Endodermal cell (in vitro differentiated cells): ENCODE data around the gene NCAM1. TPM values are rescaled to one million over a fixed set of nuclear protein-coding genes. Genes with fewer than 3 reads are reported as not detected.

Experiments used
- DNase-seq: peaks from one replicate; pipeline ENCODE4 v3.0.0-alpha.2; 2017
- H3K27ac ChIP-seq: 2 replicates; pipeline ENCODE4 v1.5.1; 2013; ENCODE audit warnings: mild to moderate bottlenecking, low read depth, low read length, moderate library complexity
- H3K27me3 ChIP-seq: 2 replicates; pipeline ENCODE4 v1.6.1; 2013; ENCODE audit warnings: mild to moderate bottlenecking, low read length, moderate library complexity; ENCODE audit not compliant: insufficient read depth, control insufficient read depth, poor library complexity, severe bottlenecking
- H3K36me3 ChIP-seq: 2 replicates; pipeline ENCODE4 v1.7.0; 2013; ENCODE audit warnings: mild to moderate bottlenecking, low read length, moderate library complexity; ENCODE audit not compliant: control insufficient read depth, insufficient read depth
- H3K4me1 ChIP-seq: one replicate; pipeline ENCODE4 v1.7.0; 2013; ENCODE audit warnings: low read length; ENCODE audit not compliant: control insufficient read depth, insufficient read depth
- H3K4me3 ChIP-seq: 2 replicates; pipeline ENCODE4 v1.5.1; 2013; ENCODE audit warnings: mild to moderate bottlenecking, low read length, moderate library complexity
- H3K9ac ChIP-seq: 2 replicates; pipeline ENCODE4 v1.6.1; 2013; ENCODE audit warnings: mild to moderate bottlenecking, low read length, moderate library complexity; ENCODE audit not compliant: poor library complexity, severe bottlenecking; ENCODE audit errors: extremely low read depth
- H3K9me3 ChIP-seq: 2 replicates; pipeline ENCODE4 v1.6.1; 2013; ENCODE audit warnings: mild to moderate bottlenecking, low read length, moderate library complexity; ENCODE audit not compliant: control insufficient read depth
- H3K27ac Mint-ChIP-seq: 2 replicates; pipeline ENCODE4 v1.8.0; 2020; ENCODE audit warnings: mixed read lengths
- H3K27me3 Mint-ChIP-seq: 2 replicates; pipeline ENCODE4 v1.8.0; 2021; ENCODE audit warnings: mild to moderate bottlenecking, mixed read lengths; ENCODE audit not compliant: insufficient read depth
- H3K36me3 Mint-ChIP-seq: 2 replicates; pipeline ENCODE4 v1.8.0; 2020; ENCODE audit warnings: low read depth, mixed read lengths
- H3K4me1 Mint-ChIP-seq: 2 replicates; pipeline ENCODE4 v1.8.0; 2020; ENCODE audit warnings: mixed read lengths
- H3K4me3 Mint-ChIP-seq: 2 replicates; pipeline ENCODE4 v1.8.0; 2020; ENCODE audit warnings: mild to moderate bottlenecking, moderate library complexity, mixed read lengths
- H3K9me3 Mint-ChIP-seq: 2 replicates; pipeline ENCODE4 v1.8.0; 2020; ENCODE audit warnings: mild to moderate bottlenecking, mixed read lengths
- CTCF ChIP-seq: fragments of 200-600 bp; sonication (generic); conservative IDR thresholded peaks from 2 replicates; pipeline ENCODE4 v1.5.0; 2021; ENCODE audit warnings: antibody characterized with exemption, mild to moderate bottlenecking
- WGBS, 2 experiments: methylation state at CpG; one replicate each; pipeline versions ENCODE4 v1.1.5 to v1.1.7; 2013; ENCODE audit warnings: missing lambda C conversion rate in 2 of 2, mixed read lengths in 1 of 2; ENCODE audit not compliant: insufficient coverage in 1 of 2, insufficient read length in 1 of 2; 5-methylcytosine and 5-hydroxymethylcytosine counted together
- total RNA-seq, 2 donors: library from RNA; stranded (reverse); fragmentation: NEBNext Ultra II Directional in 1 of 2; extraction: Animal tissue kit (Norgen Biotek cat#: 25700) in 1 of 2; gene quantifications; 2 replicates in 1 of 2; 3 replicates in 1 of 2; pipeline ENCODE4 v1.2.1, GENCODE V29; 2021

Gene NCAM1
- total RNA-seq, 2 donors from 2014 or later: 1.6 to 2.9 TPM

DNA sequence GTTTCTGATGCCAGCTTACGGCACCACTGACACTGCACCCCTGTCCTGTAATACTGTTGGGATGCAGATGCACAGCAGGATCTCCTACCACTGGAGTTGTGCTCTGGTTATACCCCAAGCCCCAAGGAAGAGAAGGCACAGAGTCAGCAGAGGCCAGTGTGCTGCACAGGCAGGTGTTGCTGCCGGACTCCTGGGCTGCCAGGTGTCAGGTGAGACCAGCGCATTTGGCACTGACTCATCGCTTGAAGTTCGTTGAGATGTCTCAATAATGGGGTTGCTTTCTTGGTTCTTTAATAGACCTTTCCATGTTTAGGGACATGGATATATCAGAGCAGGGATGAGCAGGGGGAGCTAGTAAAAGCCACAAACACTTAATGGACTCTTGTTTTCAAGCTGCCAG is 277.5 kb downstream of the NCAM1 start:
- H3K36me3 Mint-ChIP-seq: no peaks in the 10 kb centered on the region
- peaks cover 26% of the 10 kb centered on the region for H3K4me1 Mint-ChIP-seq
- Histone ChIP-seq H3K36me3 (no peaks in the 10 kb centered on the region), H3K9me3 (no peaks in the 10 kb centered on the region), H3K27ac (no peak overlapping the region), H3K4me3 (no peak overlapping the region), H3K9ac (no peak overlapping the region), H3K27me3 (peaks cover 7% of the 10 kb centered on the region), H3K4me1 (peaks cover 14% of the 10 kb centered on the region)
- no peak for TF ChIP-seq CTCF
- no peak overlapping the region for H3K4me3 Mint-ChIP-seq
- peaks cover 7% of the 10 kb centered on the region for H3K27me3 Mint-ChIP-seq
- no peak for DNase-seq
- no peak overlapping the region for H3K27ac Mint-ChIP-seq
- H3K9me3 Mint-ChIP-seq: no peaks in the 10 kb centered on the region
- 79 to 89% methylated on average over 5 of the region's 5 CpGs for WGBS, 2 experiments

GRCh38 chr11:113240389-113240788 is 279.2 kb downstream of the NCAM1 start:
- H3K4me1 Mint-ChIP-seq: peaks cover 26% of the 10 kb centered on the region
- no peak overlapping the region for H3K4me3 Mint-ChIP-seq
- peaks cover 12% of the 10 kb centered on the region for H3K27me3 Mint-ChIP-seq
- H3K27ac ChIP-seq: no peak overlapping the region
- no peak overlapping the region for H3K9ac ChIP-seq
- peaks cover 11% of the 10 kb centered on the region for H3K27me3 ChIP-seq
- H3K36me3 Mint-ChIP-seq: no peaks in the 10 kb centered on the region
- no peaks in the 10 kb centered on the region for H3K9me3 Mint-ChIP-seq
- H3K4me3 ChIP-seq: no peak overlapping the region
- H3K36me3 ChIP-seq: no peaks in the 10 kb centered on the region
- no peak for TF ChIP-seq CTCF
- H3K9me3 ChIP-seq: no peaks in the 10 kb centered on the region
- peaks cover 14% of the 10 kb centered on the region for H3K4me1 ChIP-seq
- DNase-seq: no peak
- WGBS, 2 experiments: 88 to 93% methylated on average over 4 to 5 of the region's 5 CpGs
- H3K27ac Mint-ChIP-seq: no peak overlapping the region

DNA sequence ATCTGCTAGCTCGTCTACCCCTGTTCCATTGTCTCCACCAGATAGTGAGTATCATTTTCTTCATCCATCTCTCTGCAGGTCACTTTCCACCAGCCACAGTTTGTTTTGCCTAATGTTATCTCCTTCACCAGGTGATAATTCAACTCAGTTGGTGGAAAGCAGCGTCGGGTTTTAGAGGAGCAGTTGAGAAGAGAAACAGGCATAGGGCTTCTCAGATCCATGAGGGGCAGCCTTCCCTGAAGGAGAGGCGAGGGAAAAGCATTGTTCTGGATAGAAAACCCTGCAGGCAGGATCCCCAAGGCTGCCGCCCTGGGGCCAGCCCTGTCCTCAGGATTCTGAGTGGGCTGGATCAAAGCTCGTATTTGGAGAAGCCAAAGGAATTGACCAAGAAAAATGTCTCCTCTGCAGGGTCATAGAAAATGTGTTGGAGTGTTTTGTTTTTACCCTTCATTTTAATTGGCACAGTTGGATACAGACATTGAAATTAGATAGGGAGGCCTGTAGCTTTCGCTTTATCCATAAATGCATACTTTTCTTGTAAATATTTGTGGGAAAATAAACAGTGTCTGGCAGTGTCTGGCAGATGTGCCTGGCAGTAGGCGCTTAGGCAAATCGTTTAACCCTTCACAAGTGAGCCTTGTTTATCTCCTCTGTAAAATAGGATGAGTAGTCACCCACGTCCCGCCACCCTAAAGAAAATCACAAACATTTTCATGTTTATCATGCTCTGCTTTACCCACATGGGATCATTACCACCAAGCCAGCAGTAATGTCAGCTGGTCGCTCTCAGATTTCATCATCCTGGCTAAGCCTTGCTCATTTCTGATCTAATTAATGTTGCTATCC is 279.8 kb downstream of the NCAM1 start:
- Mint-ChIP-seq H3K27me3 (peaks cover 12% of the 10 kb centered on the region), H3K9me3 (no peaks in the 10 kb centered on the region), H3K36me3 (no peaks in the 10 kb centered on the region), H3K4me3 (no peak overlapping the region), H3K27ac (no peak overlapping the region), H3K4me1 (peaks cover 26% of the 10 kb centered on the region)
- no peak for TF ChIP-seq CTCF
- 72 to 78% methylated on average over 7 to 12 of the region's 12 CpGs for WGBS, 2 experiments
- H3K9ac ChIP-seq: no peak overlapping the region
- H3K27ac ChIP-seq: no peak overlapping the region
- H3K4me1 ChIP-seq: peaks cover 14% of the 10 kb centered on the region
- H3K27me3 ChIP-seq: peaks cover 11% of the 10 kb centered on the region
- H3K36me3 ChIP-seq: no peaks in the 10 kb centered on the region
- DNase-seq: peak; percentile 64
- H3K4me3 ChIP-seq: no peak overlapping the region
- H3K9me3 ChIP-seq: no peaks in the 10 kb centered on the region
